Activated CD4-positive, alpha-beta T cell treated with anti-CD3 and anti-CD28 coated beads, Interleukin-10, Interleukin-2, amounts not matched to agents 100 ng/mL and 50 ng/mL, durations not matched to agents 16 hours and 8 hours (primary cell): ENCODE data around the gene ADCK2.
"Not testable (repeated sequence)": the region's sequence is repeated elsewhere in the genome, so short reads cannot be mapped to it uniquely, and the experiment has no call there.

ENCODE experiments used
- DNase-seq: peaks from one replicate; pipeline ENCODE4 v3.0.0-alpha.2; 2020

Gene ADCK2

DNA sequence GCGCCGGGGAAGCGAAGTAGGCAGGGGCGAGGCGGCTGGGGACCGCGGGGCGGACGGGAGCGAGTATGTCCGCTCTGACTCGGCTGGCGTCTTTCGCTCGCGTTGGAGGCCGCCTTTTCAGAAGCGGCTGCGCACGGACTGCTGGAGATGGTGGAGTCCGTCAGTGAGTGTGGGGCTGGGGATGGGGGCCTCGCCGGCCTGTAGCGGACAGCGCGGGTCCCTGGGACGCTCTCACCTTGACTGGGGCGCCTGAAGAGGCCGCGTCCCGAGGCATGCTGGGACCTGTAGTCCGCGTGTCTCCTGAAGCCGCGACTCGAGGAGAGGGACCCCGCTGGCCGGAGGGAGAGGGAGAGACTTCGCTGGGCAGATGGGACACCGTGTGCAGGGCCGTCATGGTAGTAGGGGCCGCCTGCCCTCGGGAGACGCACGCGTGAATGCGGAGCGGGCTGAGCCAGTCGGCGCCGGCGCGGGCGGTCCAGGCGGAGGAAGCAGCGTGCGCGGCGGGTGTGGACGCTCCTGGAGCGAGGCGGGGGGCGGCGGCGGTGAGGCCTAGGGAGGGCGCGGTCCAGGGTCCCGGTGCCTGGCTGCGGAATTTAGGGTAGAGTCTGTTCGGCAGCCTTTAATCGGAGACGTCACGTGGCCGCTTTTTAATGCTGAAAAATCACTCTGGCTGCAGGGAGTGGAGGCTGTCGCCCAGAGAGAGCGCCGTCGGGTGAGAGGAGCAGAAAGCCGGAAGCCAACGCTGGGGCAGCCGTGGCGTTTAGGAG, 24.1 kb downstream of the ADCK2 start, which contains the start of gene NDUFB2:
TSS of gene NDUFB2 (plus strand) at position 29 of the 767 bp plus-strand sequence. CDS start at position 66, 37 bp downstream.
- DNase-seq: peak; percentile 79

DNA sequence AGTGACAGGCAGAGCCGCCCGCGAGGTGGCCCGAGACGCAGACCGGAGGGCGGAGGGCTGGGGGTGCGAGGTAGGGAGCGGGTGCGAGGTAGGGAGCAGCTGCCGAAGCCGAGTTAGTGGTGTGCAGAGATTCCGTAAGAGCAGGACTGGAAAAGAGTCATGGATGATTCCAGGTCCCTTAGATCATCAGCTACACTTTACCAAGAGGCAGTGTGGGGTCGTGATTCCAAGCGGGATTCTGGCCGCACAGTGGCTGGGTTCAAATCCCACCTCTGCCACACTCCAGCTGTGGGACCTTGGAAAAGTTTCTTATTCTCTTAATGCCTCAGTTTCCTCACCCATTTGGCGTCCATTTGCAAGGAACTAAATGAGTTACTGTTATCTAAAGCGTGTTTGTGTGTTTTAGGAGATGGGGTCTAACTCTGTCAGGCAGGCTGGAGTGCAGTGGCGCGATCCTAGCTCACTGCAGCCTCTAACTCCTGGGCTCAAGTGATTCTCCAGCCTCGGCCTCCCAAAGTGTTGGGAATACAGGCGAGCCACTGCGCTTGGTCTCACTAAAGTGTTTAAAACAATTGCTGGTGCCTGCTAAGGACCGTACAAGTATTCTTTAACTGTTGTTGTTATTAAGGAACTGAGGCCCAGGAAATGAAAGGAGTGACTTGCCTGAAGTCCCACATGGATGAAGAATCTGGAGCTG, 24.9 kb downstream of the ADCK2 start:
- DNase-seq: no peak

GRCh38 chr7:140698477-140698876, 25.7 kb downstream of the ADCK2 start:
- DNase-seq: no peak

GRCh38 chr7:140702774-140703173, 30.0 kb downstream of the ADCK2 start:
- DNase-seq: no peak

DNA sequence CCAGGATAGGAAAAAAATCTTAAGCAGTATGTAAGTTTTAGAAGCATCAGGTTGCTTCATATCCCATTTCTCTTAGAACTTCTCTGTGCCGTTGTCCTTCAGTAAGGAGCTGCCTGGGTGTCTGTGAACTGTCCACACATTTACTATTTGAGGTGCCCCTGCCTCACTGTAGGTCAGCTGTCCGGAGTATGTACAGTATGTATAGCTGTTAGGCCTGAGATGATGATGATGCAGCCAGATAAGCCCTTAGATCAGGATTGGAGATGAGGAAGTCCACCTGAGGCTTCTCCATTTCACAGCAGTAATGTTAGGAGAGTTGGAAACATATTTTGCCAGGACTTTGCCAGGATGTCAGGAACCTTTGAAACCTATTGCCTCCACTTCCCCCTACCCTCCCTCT, 31.5 kb downstream of the ADCK2 start:
- DNase-seq: no peak

DNA sequence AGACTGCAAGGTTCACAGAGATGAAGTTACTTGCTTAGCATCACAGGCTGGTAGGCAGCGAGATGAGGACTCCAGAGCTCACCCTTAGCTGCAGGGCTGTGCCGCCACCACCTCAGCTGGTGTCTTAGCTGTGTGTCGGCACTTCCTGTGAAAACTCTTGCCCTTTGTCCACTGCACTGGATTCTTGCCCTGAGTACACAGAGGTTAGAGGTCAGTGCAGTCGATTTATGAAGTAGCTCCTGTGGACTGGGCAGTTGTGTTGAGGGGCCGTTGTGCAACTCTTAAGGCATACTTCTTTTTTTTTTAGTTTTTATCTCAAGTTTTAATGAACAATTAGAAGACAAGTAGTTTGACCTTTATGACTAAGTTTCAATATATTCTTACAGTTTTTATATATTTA, 34.4 kb downstream of the ADCK2 start:
- no peak for DNase-seq

DNA sequence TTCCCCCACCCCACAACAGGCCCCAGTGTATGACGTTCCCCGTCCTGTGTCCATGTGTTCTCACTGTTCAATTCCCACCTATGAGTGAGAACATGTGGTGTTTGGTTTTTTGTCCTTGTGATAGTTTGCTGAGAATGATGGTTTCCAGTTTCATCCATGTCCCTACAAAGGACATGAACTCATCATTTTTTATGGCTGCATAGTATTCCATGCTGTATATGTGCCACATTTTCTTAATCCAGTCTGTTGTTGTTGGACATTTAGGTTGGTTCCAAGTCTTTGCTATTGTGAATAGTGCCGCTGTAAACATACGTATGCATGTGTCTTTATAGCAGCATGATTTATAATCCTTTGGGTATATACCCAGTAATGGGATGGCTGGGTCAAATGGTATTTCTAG, 36.0 kb downstream of the ADCK2 start:
- not testable (repeated sequence) for DNase-seq

GRCh38 chr7:140712392-140712791, 39.6 kb downstream of the ADCK2 start:
- DNase-seq: not testable (repeated sequence)

- DNase-seq: no peak
These were observed 41.7 kb downstream of the ADCK2 start for GRCh38 chr7:140714331-140715040.

DNA sequence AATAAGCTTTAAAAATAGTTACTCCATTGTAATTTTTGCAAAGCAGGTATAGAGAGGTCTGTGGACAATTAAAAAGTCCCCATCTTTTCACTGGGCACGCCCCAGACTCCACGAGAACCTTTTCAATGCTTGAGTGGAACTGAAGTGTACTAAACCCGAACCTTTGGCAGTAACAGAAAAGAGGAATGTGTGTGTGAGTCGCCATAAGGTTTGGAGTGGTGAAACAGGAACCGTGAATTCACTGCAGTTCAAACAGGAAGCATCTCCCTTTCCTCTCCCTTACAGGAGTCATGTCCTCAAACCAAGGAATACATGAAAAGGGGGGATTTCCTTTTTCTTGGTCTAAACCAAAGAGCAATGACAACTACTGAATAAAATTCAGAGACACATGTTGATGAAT, 47.0 kb downstream of the ADCK2 start:
- no peak for DNase-seq

GRCh38 chr7:140722254-140722653, 49.5 kb downstream of the ADCK2 start:
- DNase-seq: no peak

DNA sequence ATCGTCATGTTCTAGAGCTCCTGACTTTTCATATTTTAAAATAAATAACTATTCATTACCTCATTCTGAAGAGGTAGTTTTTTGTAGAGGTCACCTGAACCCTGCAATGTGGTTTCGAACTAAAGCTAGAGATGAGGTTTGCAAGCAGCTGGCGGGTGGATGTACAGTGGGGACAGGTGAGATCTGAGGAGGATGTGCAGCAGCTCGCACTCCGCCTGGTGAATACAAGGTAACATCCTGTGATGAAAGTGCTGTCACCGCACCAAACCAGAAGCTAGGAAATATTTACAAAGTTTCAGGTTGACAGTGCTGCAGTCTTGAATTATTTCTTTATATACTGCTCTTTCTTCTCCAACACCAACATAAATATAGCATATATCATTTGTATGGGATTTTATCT, 50.3 kb downstream of the ADCK2 start:
- DNase-seq: peak; percentile 47

DNA sequence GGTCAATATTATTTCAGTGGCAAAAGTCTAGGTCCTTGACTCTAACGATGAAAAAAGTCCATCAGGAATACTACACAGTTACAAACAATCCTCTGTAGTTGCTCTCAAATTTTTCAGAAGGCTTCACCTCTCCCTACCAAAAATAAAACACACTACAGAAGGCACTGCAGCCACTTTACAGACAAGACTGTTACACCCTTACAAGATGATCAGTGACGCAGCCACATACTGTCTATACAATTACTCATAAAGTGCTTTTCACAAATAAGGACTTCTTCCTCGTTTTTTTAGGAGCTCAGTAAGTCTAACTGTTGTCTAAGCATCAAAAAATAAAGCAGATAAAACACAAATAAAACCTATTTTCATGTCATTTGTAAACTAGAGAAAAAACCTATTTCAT, 50.8 kb downstream of the ADCK2 start:
- DNase-seq: no peak

- no peak for DNase-seq
These were observed 52.0 kb downstream of the ADCK2 start for GRCh38 chr7:140724706-140725105.

- no peak for DNase-seq
These were observed 53.5 kb downstream of the ADCK2 start for GRCh38 chr7:140726281-140726680.

- no peak for DNase-seq
These were observed 59.7 kb downstream of the ADCK2 start for GRCh38 chr7:140732416-140732815.

GRCh38 chr7:140734096-140734495, 61.4 kb downstream of the ADCK2 start:
- no peak for DNase-seq

- no peak for DNase-seq
These were observed 62.0 kb downstream of the ADCK2 start for GRCh38 chr7:140734729-140735128.

GRCh38 chr7:140738280-140738679, 65.5 kb downstream of the ADCK2 start:
- DNase-seq: no peak

DNA sequence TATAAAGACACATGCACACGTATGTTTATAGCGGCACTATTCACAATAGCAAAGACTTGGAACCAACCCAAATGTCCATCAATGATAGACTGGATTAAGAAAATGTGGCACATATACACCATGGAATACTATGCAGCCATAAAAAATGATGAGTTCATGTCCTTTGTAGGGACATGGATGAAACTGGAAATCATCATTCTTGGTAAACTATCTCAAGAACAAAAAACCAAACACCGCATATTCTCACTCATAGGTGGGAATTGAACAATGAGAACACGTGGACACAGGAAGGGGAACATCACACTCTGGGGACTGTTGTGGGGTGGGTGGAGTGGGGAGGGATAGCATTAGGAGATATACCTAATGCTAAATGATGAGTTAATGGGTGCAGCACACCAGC, 70.5 kb downstream of the ADCK2 start:
- not testable (repeated sequence) for DNase-seq

DNA sequence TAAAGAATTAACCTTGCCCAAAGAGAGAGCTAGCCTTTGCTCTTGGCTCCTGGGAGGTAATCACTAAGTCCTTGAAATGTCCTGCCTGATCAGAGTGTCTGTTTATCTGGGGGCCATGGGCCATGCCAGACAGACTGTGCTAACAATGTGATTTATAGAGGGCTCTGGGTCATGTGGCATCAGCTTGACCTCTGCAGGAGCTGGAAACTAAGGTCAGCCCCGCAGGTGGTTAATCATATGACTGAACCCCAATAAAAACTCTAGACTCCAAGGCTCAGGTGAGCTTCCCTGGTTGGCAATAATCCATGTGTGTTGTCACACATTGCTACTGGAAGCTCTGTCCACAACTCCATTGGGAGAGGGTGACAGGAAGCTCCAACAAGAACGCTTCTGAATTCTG, 71.3 kb downstream of the ADCK2 start:
- no peak for DNase-seq
